Body of pancreas (tissue), 4 donors: Measurements from ENCODE around the gene ZBTB8A. TPM values are rescaled to one million over a fixed set of nuclear protein-coding genes. Genes with fewer than 3 reads are reported as not detected.
"Not testable (repeated sequence)": the region's sequence is repeated elsewhere in the genome, so short reads cannot be mapped to it uniquely, and the experiment has no call there.

Source experiments
- ATAC-seq: fragments of 150-250 bp; one replicate; pipeline ENCODE4 v1.9.1; 2016
- DNase-seq, 4 donors: peaks; one replicate each; pipeline ENCODE4 v3.0.0-alpha.2; 2019
- H3K27ac ChIP-seq, 4 donors: fragments of 200-600 bp; sonication (generic); 1 replicate in 3 of 4; 2 replicates in 1 of 4; pipeline versions ENCODE4 v1.5.1 to v1.6.1; 2016 to 2019; ENCODE audit warnings: mild to moderate bottlenecking in 1 of 4, mixed read lengths in 1 of 4, moderate library complexity in 1 of 4
- H3K27me3 ChIP-seq, 2 donors: fragments of 200-600 bp; sonication (generic); one replicate each; pipeline ENCODE4 v1.6.0; 2016; ENCODE audit warnings: mild to moderate bottlenecking in 1 of 2
- H3K36me3 ChIP-seq, 2 donors: fragments of 200-600 bp; sonication (generic); replicated peaks in 1 of 2; 2 replicates each; pipeline ENCODE4 v1.5.1; 2016; ENCODE audit warnings: low read depth in 2 of 2; ENCODE audit not compliant: insufficient read depth in 1 of 2
- H3K4me1 ChIP-seq: fragments of 200-600 bp; sonication (generic); one replicate; pipeline ENCODE4 v1.6.0; 2016
- H3K4me3 ChIP-seq, 2 donors: fragments of 200-600 bp; sonication (generic); 1 replicate in 1 of 2; 2 replicates in 1 of 2; pipeline ENCODE4 v1.5.1; 2016 to 2019
- H3K9me3 ChIP-seq, 3 donors: fragments of 200-600 bp; sonication (generic); 1 replicate in 2 of 3; 2 replicates in 1 of 3; pipeline ENCODE4 v1.5.1; 2016
- POLR2A ChIP-seq, 3 donors: fragments of 450-650 bp; IDR thresholded peaks; one replicate each; pipeline ENCODE4 v1.6.1; 2016; ENCODE audit warnings: antibody characterized with exemption in 3 of 3, mild to moderate bottlenecking in 2 of 3
- WGBS, 2 donors: methylation state at CpG; one replicate each; pipeline ENCODE4 v1.1.5; 2017; 5-methylcytosine and 5-hydroxymethylcytosine counted together
- intact Hi-C: fragments of 100-400 bp; cut with DNase I; formaldehyde crosslinking; loops from one replicate; pipeline ENCODE4 v1.15.1; 2023
- total RNA-seq, 2 donors: library from RNA; depleted of rRNA; stranded (reverse); fragments of >200 nt; gene quantifications; one replicate each; pipeline ENCODE4 v1.1.0, GENCODE V29; 2016
- TF ChIP-seq, protein P1 (sequence below), 7 experiments: fragments of 450-650 bp in 4 of 7; fragments of 200-600 bp in 3 of 7; sonication (generic) in 3 of 7; IDR thresholded peaks; one replicate each; pipeline ENCODE4 v1.5.1; 2016 to 2019; ENCODE audit warnings: antibody characterized with exemption in 7 of 7

ZBTB8A gene
- total RNA-seq, 2 donors from 2014 or later = 3.0 to 3.9 TPM

DNA sequence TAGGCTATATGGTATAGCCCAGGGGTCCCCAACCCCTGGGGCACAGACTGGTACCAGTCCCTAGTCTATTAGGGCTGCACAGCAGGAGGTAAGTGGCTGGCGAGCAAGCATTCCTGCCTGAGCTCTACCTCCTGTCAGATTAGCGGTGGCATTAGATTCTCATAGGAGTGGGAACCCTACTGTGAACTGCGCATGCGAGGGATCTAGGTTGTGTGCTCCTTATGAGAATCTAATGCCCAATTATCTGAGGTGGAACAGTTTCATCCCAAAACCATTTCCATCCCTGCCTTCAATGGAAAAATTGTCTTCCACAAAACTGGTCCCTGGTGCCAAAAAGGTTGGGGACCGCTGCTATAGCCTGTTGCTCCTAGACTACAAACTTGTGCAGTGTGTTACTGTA lies 22.8 kb upstream of the ZBTB8A start:
- DNase-seq = no peak
- peaks cover 0 to 3% of the 10 kb centered on the region in 2 donors for H3K27me3 ChIP-seq
- H3K27ac ChIP-seq = no peak overlapping the region
- WGBS, 2 donors = 87 to 100% methylated on average over 1 to 5 of the region's 5 CpGs
- peaks cover 6% of the 10 kb centered on the region for H3K4me1 ChIP-seq
- H3K36me3 ChIP-seq = no peaks in the 10 kb centered on the region
- no peak for ATAC-seq
- no peaks in the 10 kb centered on the region for H3K9me3 ChIP-seq
- no peak overlapping the region for H3K4me3 ChIP-seq
- intact Hi-C loops = no loop called here
- no peak for TF ChIP-seq POLR2A (IDR thresholded peaks at IDR 0.05)
- TF ChIP-seq, protein P1, sequence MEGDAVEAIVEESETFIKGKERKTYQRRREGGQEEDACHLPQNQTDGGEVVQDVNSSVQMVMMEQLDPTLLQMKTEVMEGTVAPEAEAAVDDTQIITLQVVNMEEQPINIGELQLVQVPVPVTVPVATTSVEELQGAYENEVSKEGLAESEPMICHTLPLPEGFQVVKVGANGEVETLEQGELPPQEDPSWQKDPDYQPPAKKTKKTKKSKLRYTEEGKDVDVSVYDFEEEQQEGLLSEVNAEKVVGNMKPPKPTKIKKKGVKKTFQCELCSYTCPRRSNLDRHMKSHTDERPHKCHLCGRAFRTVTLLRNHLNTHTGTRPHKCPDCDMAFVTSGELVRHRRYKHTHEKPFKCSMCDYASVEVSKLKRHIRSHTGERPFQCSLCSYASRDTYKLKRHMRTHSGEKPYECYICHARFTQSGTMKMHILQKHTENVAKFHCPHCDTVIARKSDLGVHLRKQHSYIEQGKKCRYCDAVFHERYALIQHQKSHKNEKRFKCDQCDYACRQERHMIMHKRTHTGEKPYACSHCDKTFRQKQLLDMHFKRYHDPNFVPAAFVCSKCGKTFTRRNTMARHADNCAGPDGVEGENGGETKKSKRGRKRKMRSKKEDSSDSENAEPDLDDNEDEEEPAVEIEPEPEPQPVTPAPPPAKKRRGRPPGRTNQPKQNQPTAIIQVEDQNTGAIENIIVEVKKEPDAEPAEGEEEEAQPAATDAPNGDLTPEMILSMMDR (IDR thresholded peaks at IDR 0.05) = no peak

DNA sequence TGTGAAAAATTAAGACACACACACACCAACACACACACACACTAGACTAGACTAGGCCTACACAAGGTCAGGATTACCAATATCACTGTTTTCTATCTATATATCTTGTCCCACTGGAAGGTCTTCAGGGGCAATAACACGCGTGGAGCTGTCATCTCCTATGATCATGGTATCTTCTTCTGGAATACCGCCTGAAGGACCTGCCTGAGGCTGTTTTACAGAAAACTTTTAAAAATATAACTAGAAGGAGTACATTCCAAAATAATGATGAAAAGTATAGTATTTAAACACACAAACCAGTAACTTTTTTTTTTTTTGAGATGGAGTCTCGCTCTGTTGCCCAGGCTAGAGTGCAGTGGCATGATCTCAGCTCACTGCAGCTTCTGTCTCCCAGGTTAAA lies 20.3 kb upstream of the ZBTB8A start:
- intact Hi-C loops = no loop called here
- no peak overlapping the region for H3K27ac ChIP-seq
- DNase-seq (no peak), ATAC-seq (no peak)
- H3K9me3 ChIP-seq = no peaks in the 10 kb centered on the region
- no peaks in the 10 kb centered on the region for H3K36me3 ChIP-seq
- H3K27me3 ChIP-seq = no peaks in the 10 kb centered on the region
- H3K4me3 ChIP-seq = no peak overlapping the region
- TF ChIP-seq, protein P1 (IDR thresholded peaks at IDR 0.05) = no peak
- no peak for TF ChIP-seq POLR2A (IDR thresholded peaks at IDR 0.05)
- WGBS, 2 donors = 79 to 80% methylated on average over 4 of the region's 4 CpGs
- H3K4me1 ChIP-seq = peaks cover 6% of the 10 kb centered on the region

DNA sequence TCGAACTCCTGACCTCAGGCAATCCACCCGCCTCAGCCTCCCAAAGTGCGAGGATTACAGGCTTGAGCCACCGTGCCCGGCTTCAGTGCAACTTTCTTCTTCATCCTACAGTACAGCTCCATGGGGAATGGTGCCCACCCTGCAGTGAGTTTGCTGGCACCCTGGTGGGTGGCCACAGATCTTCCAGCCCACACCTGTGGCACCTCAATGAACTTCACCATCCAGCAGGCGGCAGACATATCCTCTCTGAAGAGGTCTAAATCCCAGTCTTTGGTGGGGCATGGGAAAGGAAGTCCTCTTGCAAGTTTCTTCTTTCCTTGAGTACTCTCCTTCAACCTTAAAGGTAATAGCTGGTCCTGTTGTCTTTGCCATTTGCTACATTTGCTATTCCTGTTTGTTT lies 18.1 kb upstream of the ZBTB8A start:
- ATAC-seq (no peak), DNase-seq (no peak)
- no peaks in the 10 kb centered on the region for H3K9me3 ChIP-seq
- H3K27me3 ChIP-seq = no peaks in the 10 kb centered on the region
- H3K4me3 ChIP-seq = no peak overlapping the region
- H3K36me3 ChIP-seq = no peaks in the 10 kb centered on the region
- intact Hi-C loops = no loop called here
- H3K4me1 ChIP-seq = peaks cover 6% of the 10 kb centered on the region
- TF ChIP-seq POLR2A (IDR thresholded peaks at IDR 0.05) = no peak
- TF ChIP-seq, protein P1 (IDR thresholded peaks at IDR 0.05) = no peak
- H3K27ac ChIP-seq = no peak overlapping the region
- 87 to 90% methylated on average over 6 of the region's 6 CpGs for WGBS, 2 donors

GRCh38 chr1:32525053-32525452 lies 14.2 kb upstream of the ZBTB8A start:
- intact Hi-C loops = no loop called here
- DNase-seq = no peak
- no peaks in the 10 kb centered on the region for H3K36me3 ChIP-seq
- no peak overlapping the region for H3K27ac ChIP-seq
- H3K4me1 ChIP-seq = peaks cover 6% of the 10 kb centered on the region
- ATAC-seq = no peak
- no peaks in the 10 kb centered on the region for H3K27me3 ChIP-seq
- no peak for TF ChIP-seq POLR2A (IDR thresholded peaks at IDR 0.05)
- TF ChIP-seq, protein P1 (IDR thresholded peaks at IDR 0.05) = no peak
- 76 to 83% methylated on average over 3 of the region's 3 CpGs for WGBS, 2 donors
- H3K9me3 ChIP-seq = no peaks in the 10 kb centered on the region
- H3K4me3 ChIP-seq = no peak overlapping the region

DNA sequence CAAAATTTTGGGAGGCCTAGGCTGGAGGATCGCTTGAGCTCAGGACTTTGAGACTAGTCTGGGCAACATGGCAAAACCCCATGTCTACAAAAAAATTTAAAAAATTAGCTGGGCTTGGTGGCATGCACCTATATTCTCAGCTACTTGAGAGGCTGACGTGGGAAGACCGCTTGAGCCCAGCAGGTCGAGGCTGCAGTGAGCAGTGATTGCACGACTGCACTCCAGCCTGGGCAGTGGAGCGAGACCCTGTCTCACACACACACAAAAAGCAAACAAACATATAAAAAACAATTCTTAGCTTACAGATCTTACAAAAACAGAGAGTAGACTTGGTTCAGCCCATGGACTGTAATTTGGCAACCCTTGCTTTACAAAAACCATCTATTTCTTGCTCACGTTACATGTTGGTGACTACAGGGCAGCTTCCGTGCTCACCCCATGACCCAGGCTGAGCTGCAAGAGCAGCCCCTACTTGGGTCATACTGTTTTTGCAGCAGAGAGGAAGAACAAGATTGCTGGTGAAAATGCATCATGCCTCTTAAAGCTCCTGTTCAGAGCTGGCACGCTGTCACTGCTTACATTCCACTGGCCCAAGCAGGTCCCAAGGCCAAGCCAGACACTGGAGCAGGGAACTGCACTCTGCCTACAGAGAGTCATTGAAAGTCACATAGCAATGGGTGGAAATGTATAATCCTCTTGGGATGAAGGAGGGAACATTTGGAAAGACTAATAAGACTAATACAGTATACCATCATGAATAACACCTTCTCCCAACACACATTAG lies 13.4 kb upstream of the ZBTB8A start:
- WGBS, 2 donors = 88 to 90% methylated on average over 9 of the region's 9 CpGs
- Histone ChIP-seq H3K27ac (no peak overlapping the region), H3K36me3 (no peaks in the 10 kb centered on the region), H3K27me3 (no peaks in the 10 kb centered on the region), H3K9me3 (no peaks in the 10 kb centered on the region), H3K4me1 (no peaks in the 10 kb centered on the region), H3K4me3 (no peak overlapping the region)
- ATAC-seq (no peak), DNase-seq (no peak)
- TF ChIP-seq, protein P1 (IDR thresholded peaks at IDR 0.05) = no peak
- TF ChIP-seq POLR2A (IDR thresholded peaks at IDR 0.05) = no peak
- intact Hi-C loops = no loop called here

DNA sequence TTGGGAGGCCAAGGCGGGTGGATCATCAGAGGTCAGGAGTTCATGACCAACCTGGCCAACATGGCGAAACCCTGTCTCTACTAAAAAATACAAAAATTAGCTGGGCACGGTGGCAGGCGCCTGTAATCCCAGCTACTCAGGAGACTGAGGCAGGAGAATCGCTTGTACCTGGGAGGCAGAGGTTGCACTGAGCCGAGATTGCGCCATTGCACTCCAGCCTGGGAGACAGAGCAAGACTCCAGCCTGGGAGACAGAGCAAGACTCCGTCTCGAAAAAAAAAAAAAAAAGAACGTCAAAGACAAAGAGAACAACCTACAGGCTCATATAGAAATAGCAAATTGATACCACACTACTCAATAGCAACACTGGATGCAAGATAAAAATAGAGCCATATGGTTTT lies 10.7 kb upstream of the ZBTB8A start:
- intact Hi-C loops, H3K4me3 ChIP-seq: not testable (repeated sequence)
- 78 to 80% methylated on average over 10 of the region's 10 CpGs for WGBS, 2 donors

More for the DNA sequence above, 10.7 kb upstream of the ZBTB8A start:
- not testable (repeated sequence) for H3K27me3 ChIP-seq, DNase-seq, H3K9me3 ChIP-seq, H3K27ac ChIP-seq, H3K4me1 ChIP-seq, H3K36me3 ChIP-seq, ATAC-seq
